HG02981 (cell line): ENCODE data around the gene DPF1.

Source experiments
- ATAC-seq: cut with Tn5 transposase; IDR thresholded peaks from one replicate; pipeline ENCODE4 v1.9.1; 2021; ENCODE audit warnings: mild to moderate bottlenecking, moderate library complexity; ENCODE audit not compliant: unreplicated experiment

Gene DPF1

DNA sequence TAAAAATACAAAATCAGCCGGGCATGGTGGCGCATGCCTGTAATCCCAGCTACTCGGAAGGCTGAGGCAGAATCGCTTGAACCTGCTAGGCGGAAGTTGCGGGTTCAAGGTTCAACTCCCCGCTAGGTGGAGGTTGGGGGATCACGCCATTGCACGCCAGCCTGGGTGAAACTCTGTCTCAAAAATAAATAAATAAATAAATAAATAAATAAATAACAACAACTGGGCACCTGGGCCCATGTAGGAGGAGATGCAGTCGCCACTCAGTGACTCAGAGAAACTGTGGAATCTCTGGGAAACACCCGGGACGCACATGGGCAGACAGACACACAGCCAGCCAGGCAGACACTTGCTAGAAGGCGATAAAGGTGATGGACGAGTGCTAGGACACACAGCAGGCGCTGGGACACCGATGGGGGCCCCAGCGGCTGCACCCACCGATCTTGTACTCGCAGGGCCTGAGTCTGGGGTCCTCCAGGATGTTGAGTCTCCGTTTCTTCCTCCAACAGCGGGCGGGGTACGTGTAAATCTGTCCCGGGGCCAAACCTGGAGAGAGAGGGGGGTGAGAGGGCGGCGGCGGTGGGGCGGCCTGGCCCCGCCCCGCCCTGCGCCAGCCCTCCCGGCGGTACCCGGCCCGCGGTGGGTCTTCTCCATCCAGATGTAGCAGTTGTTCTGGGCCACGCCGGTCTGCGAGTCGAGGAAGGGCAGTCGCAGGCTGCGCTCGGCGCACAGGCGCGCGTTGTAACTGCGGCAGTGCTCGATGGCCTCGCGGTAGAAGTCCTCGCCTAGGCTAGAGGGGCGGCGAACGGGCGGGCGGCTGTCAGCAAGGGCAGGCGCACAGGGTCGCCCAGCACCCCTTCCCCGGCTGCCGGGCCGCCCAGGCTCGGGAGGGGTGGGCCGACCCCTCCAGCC lies 1.8 kb downstream of the DPF1 start:
- no peak for ATAC-seq

DNA sequence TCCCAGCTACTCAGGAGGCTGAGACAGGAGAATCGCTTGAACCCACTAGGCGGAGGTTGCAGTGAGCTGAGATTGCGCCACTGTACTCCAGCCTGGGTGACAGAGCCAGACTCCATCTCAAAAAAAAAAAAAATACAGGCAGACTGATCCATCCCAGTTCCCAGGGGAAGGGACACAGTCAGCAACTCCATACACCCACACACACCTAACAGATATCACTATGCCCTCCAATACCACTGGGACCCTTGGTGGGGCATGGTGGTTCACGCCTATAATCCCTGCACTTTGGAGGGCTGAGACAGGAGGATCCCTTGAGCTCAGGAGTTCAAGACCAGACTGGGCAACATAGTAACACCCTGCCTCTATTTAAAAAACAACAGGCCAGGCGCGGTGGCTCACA lies 2.6 kb downstream of the DPF1 start:
- no peak for ATAC-seq

DNA sequence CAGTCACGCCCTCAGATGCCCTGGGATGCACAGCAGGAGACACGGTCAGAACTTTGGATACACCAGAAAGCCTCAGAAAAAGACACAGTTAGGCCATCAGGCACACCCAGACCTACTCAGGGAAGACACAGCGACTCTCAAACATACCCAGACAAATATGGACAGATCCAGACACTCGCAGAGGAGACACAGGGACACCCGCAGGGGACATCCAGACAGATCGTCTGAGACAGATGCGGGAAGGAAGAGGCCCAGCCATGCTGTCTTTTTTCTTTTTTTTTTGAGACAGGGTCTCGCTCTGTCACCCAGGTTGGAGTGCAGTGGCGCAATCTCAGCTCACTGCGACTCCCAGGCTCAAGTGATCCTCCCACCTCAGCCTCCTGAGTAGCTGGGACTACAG lies 4.8 kb downstream of the DPF1 start:
- ATAC-seq = no peak

- ATAC-seq = no peak
These were observed 5.8 kb downstream of the DPF1 start for GRCh38 chr19:38218204-38218603.

- ATAC-seq = no peak
These were observed 7.0 kb downstream of the DPF1 start for GRCh38 chr19:38216785-38217641.

DNA sequence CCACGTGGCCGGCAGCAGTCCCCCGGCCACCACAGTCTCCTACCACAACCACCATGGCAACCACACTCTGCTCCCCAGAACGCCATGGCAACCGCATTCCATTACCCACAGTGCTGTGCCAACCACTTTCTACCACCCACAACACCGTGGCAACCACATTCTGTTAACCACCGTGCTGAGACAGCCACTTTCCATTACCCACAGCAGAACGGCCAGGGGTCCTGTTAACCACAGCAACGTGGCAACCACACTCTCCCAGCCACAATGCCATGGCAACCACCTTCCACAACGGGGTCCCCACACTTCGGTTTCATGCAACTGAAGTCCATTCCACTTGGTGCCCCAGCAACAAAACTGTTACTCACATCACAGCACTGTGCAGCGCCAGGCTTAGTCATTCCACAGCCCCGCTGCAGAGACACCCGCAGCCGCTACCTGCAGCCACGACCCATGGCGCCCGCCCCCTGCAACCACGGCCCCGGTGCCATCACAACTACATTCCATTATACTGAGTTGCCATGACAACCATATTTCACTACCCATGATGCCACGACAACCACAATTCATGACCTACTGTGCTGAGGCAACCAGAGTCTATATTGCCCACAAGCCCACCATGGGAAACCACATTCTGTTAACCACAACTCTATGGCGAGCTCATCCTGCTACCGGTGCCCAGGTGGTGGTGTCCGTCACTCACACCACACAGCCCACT lies 10.0 kb downstream of the DPF1 start:
- no peak for ATAC-seq

DNA sequence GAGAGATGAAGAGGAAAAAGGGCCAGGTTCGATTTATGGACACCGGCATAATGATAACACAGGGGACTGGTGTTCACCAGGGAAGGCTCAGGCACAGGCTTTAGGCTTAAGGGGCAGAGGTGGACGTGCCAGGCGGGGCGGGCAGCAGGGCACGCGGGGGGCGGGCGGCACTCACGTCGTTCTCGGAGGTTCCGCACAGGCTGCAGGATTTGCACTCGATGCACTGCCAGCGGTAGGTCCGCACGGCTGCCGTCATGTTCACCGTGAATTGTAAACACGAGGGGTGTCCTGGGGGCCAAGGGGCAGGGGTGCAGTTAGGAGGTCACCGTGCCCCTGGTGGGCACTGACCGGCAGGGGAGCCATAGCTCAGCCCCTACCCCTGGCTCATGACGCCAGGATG lies 10.6 kb downstream of the DPF1 start:
- ATAC-seq = no peak

GRCh38 chr19:38211766-38212165 lies 12.3 kb downstream of the DPF1 start:
- ATAC-seq = no peak

- no peak for ATAC-seq
These were observed 12.9 kb downstream of the DPF1 start for GRCh38 chr19:38211151-38211591.

GRCh38 chr19:38210458-38210987 lies 13.5 kb downstream of the DPF1 start:
- ATAC-seq = no peak

DNA sequence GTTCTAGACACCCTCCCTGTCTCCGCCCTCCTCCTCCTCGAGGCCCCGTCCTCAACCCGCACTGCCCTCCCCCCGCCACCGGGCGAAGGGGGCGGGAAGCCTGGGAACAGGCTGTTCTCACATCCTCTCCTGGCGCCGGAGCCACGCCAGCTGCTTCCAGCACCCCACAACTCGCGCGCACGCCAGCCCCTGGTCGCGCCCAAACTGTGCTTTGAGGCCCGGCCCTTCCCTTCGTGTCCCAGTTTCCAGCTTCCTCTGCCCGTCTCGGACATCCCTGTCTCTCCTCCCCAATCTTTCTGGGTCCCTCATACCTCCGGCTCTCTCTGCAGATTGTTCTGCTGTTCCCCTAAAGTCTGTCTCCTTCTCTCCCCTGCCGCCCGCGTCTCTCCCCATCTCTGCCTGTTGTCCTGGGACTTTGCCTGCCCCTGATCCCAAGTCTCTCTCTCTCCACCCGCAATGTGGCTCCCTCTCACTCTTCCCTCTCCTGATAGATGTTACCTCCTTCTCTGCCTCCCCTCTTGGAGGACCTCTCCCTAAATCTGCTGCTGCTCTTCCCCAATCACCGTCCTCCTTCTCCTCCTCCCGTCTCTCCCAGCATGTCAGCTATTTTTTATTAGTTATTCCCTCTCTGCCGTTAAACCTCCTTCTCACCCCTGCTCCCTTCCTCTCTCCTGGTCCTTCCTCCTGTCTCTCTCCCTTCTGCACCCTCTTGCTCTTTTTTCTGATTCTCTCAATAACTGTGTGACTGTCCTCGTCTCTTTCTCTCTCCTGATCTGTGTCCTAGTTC lies 14.2 kb downstream of the DPF1 start:
- ATAC-seq = no peak

DNA sequence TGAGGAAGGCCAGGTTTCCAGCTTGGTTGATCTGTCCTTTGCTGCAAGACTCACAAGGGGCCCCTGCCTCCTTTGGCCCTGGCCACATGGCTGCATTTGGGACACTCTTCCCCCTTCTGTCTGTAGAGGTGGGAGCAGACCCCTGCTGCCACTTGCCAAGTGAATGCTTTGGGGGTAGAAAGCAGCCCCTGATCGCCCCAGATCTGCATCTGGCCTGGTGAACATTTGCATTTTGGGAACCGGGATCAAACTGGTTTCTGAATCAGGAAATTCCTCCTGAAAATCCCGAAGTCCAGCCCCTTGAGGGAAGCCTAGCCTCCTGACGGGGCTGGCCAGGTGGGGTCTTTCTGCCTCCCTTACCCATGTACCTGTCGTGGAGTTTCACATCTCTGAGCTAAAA lies 14.9 kb downstream of the DPF1 start:
- ATAC-seq = no peak

DNA sequence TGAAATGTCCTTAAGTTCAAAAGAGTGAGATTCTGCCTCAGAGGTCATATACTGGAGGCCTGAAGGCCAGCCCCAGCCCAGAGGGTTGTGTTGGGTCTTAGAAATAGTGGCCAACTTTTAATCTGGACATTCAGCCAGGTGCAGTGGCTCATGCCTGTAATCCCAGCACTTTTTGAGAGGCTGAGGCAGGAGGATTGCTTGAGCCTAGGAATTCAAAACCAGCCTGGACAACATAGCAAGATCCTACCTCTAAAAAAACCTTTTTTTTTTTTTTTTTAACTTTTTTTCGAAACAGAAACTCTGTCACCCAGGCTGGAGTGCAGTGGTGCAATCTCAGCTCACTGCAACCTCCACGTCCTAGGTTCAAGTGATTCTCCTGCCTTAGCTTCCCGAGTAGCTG lies 15.5 kb downstream of the DPF1 start:
- ATAC-seq = no peak

DNA sequence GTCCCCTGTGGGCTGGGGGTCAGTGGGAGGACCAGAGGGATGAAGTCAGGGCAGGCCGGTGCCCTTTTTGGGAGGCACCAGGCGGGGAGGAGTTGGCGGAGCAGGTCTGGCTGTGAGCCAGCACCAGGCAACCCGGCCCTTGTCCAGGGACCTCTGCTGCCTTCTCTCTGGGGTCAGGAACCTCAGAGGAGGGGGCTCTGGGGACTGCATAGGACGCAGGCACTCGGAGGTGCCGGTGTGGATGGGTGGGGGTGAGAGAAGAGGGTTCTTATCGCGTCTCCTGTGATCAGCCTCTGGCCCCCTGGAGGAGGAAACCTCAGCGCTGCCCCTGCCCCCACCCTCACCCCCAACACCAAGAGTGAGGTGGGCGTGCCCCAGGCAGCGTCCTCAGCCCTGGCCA lies 16.5 kb downstream of the DPF1 start:
- ATAC-seq = no peak

DNA sequence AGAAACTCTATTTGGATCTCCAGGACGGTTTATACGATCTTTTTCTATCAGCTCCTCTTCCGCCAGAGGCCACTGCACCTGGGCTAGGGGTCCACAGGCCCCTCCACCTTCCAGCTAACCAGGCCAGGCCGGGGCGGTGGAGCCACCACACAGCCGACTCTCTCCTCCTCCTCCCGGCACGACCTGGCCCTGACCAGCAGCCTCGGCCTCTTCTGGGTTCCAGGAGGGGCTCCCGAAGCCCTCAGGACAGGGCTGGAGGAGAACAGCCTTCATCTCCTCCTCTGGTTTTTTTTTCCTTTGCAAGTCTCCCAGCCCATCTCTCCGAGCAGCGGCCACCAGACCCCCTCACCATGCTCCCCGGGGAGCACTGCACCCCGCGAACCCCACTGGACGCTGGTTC lies 17.1 kb downstream of the DPF1 start:
- ATAC-seq = no peak

DNA sequence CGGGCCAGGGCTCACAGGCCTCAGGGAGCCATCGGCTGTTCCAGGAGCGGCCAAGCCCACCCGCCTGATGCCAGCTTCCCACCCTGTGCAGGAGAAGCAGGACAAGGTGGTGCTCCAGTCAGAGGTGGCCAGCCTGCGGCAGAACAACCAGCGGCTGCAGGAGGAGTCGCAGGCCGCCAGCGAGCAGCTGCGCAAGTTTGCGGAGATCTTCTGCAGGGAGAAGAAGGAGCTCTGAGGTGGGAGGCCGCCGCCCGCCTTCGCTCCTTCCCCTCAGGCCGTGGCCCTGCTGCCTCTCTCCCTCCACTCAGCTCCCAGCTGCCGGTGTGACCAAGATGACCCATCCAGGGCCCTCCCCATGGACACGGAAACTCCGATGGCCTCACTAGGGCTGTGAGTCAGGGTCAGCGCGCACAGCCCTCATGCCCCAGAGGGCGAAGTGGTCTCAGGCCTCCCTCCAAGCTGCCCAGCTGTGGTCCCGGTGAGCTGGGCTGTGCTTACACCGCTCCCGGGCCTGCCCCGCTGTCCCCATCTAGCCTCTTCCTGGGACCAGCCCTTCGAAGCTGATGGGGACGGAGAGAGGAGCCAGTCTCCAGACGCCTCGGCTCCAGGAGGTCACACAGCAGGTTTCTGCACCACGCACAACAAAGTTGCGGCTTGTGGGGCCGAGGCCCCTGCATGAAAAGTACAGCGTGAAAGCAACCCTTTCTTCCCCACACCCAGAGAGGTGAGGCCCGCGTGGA lies 17.8 kb downstream of the DPF1 start:
- no peak for ATAC-seq

GRCh38 chr19:38204728-38205127 lies 19.3 kb downstream of the DPF1 start:
- no peak for ATAC-seq

- ATAC-seq = no peak
These were observed 19.9 kb downstream of the DPF1 start for GRCh38 chr19:38204096-38204495.

DNA sequence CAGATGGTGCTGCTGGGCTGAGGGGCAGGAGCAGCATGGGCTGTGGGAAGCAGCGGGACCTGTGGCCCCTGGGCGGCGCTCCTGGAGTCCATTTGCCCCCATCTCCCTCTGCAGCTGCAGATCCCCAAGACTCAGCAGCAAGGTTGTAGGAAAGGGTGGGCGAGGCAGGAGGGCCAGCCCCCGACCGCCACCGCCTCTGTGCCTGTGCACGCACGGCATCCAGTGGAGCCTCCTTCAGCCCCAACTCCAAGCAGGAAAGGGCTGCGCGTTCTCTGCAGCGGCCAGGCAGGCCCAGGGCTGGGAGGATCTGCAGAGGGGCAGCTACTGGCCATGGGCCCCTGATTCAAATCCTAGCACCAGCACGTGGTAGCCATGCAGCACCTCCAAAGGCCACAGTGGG lies 20.8 kb downstream of the DPF1 start:
- no peak for ATAC-seq

GRCh38 chr19:38202504-38202903 lies 21.5 kb downstream of the DPF1 start:
- ATAC-seq = no peak
